ENCODE data around the gene NTN5. TPM values are rescaled to one million over a fixed set of nuclear protein-coding genes. Genes with fewer than 3 reads are reported as not detected.
A peak's percentile ranks its signal among the peaks of the same experiment; 100 is the strongest.

The NTN5 gene
- total and polyA plus RNA-seq, 2 of the 4 experiments (the other 2 are of a cell fraction), result 0.19 TPM; not detected in 1

DNA sequence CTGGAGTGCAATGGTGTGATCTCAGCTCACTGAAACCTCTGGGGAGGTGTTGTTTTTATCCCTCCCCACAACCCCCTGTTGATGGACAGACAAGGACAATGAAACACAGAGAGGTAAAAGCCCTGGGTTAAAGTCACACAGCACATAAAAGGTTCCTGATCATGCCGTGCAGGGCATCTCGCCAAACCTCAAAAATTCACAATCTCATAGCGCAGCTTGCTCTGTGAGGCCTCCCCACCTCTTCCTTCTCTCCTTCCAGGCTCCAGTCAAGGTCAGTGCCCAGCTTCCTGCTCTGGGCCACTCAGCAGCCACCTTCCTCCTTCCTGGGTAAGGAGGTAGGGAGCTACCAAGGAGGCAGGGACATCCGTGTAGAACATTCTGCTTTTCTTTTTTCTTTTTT is 25.2 kb upstream of the NTN5 start:
- TF ChIP-seq CHD1 (IDR thresholded peaks at IDR 0.05; ENCODE audit: low read depth, low read length), result no peak
- no peak for TF ChIP-seq MAZ (IDR thresholded peaks at IDR 0.05; ENCODE audit: borderline replicate concordance, low read depth, low read length)
- TF ChIP-seq, protein P1, sequence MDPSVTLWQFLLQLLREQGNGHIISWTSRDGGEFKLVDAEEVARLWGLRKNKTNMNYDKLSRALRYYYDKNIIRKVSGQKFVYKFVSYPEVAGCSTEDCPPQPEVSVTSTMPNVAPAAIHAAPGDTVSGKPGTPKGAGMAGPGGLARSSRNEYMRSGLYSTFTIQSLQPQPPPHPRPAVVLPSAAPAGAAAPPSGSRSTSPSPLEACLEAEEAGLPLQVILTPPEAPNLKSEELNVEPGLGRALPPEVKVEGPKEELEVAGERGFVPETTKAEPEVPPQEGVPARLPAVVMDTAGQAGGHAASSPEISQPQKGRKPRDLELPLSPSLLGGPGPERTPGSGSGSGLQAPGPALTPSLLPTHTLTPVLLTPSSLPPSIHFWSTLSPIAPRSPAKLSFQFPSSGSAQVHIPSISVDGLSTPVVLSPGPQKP (IDR thresholded peaks at IDR 0.05; ENCODE audit: borderline replicate concordance, low read depth, low read length), result no peak
- no peak for TF ChIP-seq RAD21 (IDR thresholded peaks at IDR 0.05; ENCODE audit: low read length)
- TF ChIP-seq FOS (IDR thresholded peaks at IDR 0.05; ENCODE audit: low read depth, low read length), result no peak
- TF ChIP-seq MXI1 (IDR thresholded peaks at IDR 0.05; ENCODE audit: borderline replicate concordance, low read depth, low read length), result no peak
- no peak for TF ChIP-seq SMC3 (IDR thresholded peaks at IDR 0.05; ENCODE audit: low read depth, low read length)
- TF ChIP-seq CEBPB (IDR thresholded peaks at IDR 0.05; ENCODE audit: low read depth, low read length), result no peak
- no peak for TF ChIP-seq POLR2A (IDR thresholded peaks at IDR 0.05; ENCODE audit: low read depth, low read length)
- TF ChIP-seq, protein P2, sequence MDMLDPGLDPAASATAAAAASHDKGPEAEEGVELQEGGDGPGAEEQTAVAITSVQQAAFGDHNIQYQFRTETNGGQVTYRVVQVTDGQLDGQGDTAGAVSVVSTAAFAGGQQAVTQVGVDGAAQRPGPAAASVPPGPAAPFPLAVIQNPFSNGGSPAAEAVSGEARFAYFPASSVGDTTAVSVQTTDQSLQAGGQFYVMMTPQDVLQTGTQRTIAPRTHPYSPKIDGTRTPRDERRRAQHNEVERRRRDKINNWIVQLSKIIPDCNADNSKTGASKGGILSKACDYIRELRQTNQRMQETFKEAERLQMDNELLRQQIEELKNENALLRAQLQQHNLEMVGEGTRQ (IDR thresholded peaks at IDR 0.05; ENCODE audit: low read depth, low read length), result no peak
- TF ChIP-seq, protein P3, sequence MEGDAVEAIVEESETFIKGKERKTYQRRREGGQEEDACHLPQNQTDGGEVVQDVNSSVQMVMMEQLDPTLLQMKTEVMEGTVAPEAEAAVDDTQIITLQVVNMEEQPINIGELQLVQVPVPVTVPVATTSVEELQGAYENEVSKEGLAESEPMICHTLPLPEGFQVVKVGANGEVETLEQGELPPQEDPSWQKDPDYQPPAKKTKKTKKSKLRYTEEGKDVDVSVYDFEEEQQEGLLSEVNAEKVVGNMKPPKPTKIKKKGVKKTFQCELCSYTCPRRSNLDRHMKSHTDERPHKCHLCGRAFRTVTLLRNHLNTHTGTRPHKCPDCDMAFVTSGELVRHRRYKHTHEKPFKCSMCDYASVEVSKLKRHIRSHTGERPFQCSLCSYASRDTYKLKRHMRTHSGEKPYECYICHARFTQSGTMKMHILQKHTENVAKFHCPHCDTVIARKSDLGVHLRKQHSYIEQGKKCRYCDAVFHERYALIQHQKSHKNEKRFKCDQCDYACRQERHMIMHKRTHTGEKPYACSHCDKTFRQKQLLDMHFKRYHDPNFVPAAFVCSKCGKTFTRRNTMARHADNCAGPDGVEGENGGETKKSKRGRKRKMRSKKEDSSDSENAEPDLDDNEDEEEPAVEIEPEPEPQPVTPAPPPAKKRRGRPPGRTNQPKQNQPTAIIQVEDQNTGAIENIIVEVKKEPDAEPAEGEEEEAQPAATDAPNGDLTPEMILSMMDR (conservative IDR thresholded peaks at IDR 0.05; ENCODE audit: low read depth, low read length), result no peak
- TF ChIP-seq MAFK (IDR thresholded peaks at IDR 0.05; ENCODE audit: low read depth, low read length), result no peak
- no peak for TF ChIP-seq RCOR1 (IDR thresholded peaks at IDR 0.05; ENCODE audit: insufficient replicate concordance, low read length)
- TF ChIP-seq RFX5 (IDR thresholded peaks at IDR 0.05; ENCODE audit: low read depth, low read length), result no peak
- Histone ChIP-seq H4K5ac (ENCODE audit: low read depth, low read length) (no peak overlapping the region; the same call in 1 of the 2 replicates), H3K4me2 (ENCODE audit: low read depth, low read length) (no peak overlapping the region), H2BK5ac (ENCODE audit: low read depth, low read length, poor library complexity, severe bottlenecking) (no peak overlapping the region), H3K9me1 (ENCODE audit: insufficient read depth, low read length) (no peaks in the 10 kb centered on the region), H3K27me3 (ENCODE audit: control insufficient read depth, insufficient read depth, low read length) (peaks cover 12% of the 10 kb centered on the region), H3K36me3 (ENCODE audit: control insufficient read depth, insufficient read depth, low read length) (no peaks in the 10 kb centered on the region), H3K56ac (ENCODE audit: extremely low read depth, insufficient read depth, low read length) (no peak overlapping the region), H2BK20ac (ENCODE audit: low read depth, low read length) (no peak overlapping the region), H3K9ac (ENCODE audit: low read depth, low read length) (no peak overlapping the region), H4K8ac (ENCODE audit: low read depth in 2 of 2, low read length in 2 of 2) (peak overlapping the region in 1 of 2 experiments; percentile 73; a peak in 1 of 4 replicates), H4K20me1 (ENCODE audit: insufficient read depth, low read length) (no peaks in the 10 kb centered on the region), H3K4ac (ENCODE audit: low read depth, low read length) (peak overlapping the region; percentile 15; the same call in 1 of the 2 replicates), H4K91ac (ENCODE audit: insufficient read depth, low read depth, low read length) (peak overlapping the region; percentile 66; the same call in 1 of the 2 replicates), H2AFZ (replicated peaks; ENCODE audit: low read length, poor library complexity) (peak overlapping the region; percentile 84), H3K4me3 (ENCODE audit: insufficient read depth, low read depth, low read length) (no peak overlapping the region), H2AK9ac (replicated peaks; ENCODE audit: low read depth, low read length, poor library complexity) (peak overlapping the region; percentile 78), H3K27ac (ENCODE audit: insufficient read depth, low read length) (no peak overlapping the region), H3K79me1 (ENCODE audit: low read depth in 1 of 2, low read length in 2 of 2) (no peaks in the 10 kb centered on the region), H2BK15ac (ENCODE audit: low read depth, low read length) (no peak overlapping the region; the same call in 2 of the 3 replicates), H2AK5ac (ENCODE audit: low read depth, low read length) (0 out of 2 replicates have a peak overlapping the region, but pooled peaks have one; percentile 63), H3K23ac (ENCODE audit: low read depth, low read length) (no peak overlapping the region), H3K18ac (ENCODE audit: low read depth, low read length) (no peak overlapping the region), H3K9me3 (ENCODE audit: control insufficient read depth, insufficient read depth, low read length) (no peaks in the 10 kb centered on the region), H3K14ac (replicated peaks; ENCODE audit: low read depth, low read length) (peak overlapping the region; percentile 17; the same call in 1 of the 2 replicates), H3K4me1 (ENCODE audit: control insufficient read depth, insufficient read depth, low read length) (peaks cover 4% of the 10 kb centered on the region), H2BK120ac (ENCODE audit: low read depth, low read length) (0 out of 2 replicates have a peak overlapping the region, but pooled peaks have one; percentile 9)
- in situ Hi-C loops (cut with MboI; ENCODE audit: low sequenced_read_pairs), result no loop called here
- ChIA-PET POLR2A (ENCODE audit: unreplicated experiment) (interaction anchor here (0.6 kb wide), 2 partner anchors 60 to 61 kb away, joined by 3 read pairs; partner anchors contain the start of gene DBP), CTCF (no interaction called here)
- ATAC-seq (ENCODE audit: low read depth), result peak; percentile 65
- DNase-seq, result peak; percentile 74
- dilution Hi-C loops (cut with HindIII; ENCODE audit: low sequenced_read_pairs, unreplicated experiment), result no loop called here
- intact Hi-C loops (cut with micrococcal nuclease), result no loop called here
- no TSS peak for BruUV-seq (replicated peaks)
- WGBS, 2 experiments (ENCODE audit: extremely low coverage in 2 of 2, insufficient read length in 1 of 2), result no CpG with 5 or more reads among the region's 4 CpGs

Measured in IMR-90 (cell line).